ENCODE results near the gene FKBP2.

Gene FKBP2

GRCh38 chr11:64250415-64251015, 9.6 kb downstream of the FKBP2 start:
- DNase-seq, result no peak

DNA sequence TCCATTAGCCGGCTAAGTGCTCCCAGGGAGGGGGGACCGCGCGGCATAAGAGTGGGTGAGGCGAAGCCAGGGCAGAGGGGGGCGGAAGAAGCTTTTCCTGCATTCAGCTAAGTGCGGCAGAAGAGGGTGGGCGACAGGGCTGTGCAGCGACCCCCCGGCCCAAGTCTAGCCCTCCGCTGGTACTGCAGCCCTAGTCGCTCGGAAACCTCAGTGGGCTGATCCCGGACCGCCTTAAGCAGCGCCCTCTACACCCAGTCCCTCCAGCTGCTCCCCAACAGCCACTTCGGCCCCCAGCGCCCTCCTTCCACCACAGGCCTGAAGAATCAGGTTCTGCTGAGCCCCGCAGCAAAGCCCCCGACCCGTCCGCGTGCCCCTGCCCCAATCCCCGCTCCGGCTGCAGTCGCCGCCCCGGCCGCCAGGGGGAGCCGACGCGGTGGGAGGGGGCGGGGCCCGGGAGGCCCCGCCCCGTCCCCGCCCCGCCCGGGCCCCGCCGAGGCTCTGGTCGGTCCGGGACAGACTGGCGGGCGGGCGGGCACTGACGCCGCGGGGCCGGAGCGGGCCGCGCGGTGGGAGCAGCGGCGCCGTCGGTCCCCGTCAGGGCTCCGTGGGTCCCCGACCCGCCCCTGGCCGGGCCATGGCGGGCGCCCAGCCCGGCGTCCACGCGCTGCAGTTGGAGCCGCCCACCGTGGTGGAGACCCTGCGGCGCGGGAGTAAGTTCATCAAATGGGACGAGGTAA, 10.3 kb downstream of the FKBP2 start, which contains the start of gene PLCB3:
TSS of gene PLCB3 (plus strand) at position 515 of the 737 bp plus-strand sequence. CDS start at position 635, 120 bp downstream.
- DNase-seq, result peak; percentile 77

- DNase-seq, result peak; percentile 50
These were observed 10.8 kb downstream of the FKBP2 start for GRCh38 chr11:64251753-64252002.

GRCh38 chr11:64252003-64252872, 11.3 kb downstream of the FKBP2 start:
- no peak for DNase-seq

- no peak for DNase-seq
These were observed 12.1 kb downstream of the FKBP2 start for GRCh38 chr11:64253043-64253442.

DNA sequence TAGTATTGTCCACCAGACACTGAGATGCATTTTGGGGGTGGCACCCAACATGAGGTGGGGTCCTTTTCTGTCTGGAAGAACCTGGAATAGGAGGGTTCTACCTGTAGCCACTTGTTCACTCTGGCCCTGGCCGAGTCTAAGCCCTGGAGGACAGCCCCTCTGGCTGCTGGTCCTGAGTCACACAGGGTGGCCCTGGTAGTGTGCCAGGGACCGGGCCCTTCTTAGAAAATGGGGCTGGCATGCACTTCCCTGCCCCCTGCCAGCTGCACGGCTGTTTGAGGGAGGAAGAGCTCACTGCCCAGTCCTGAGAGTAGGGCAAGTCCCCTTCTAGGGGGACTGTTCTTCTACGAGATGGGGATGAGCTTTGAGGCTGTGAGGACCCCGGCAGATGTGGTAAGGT, 12.6 kb downstream of the FKBP2 start:
- DNase-seq, result no peak

DNA sequence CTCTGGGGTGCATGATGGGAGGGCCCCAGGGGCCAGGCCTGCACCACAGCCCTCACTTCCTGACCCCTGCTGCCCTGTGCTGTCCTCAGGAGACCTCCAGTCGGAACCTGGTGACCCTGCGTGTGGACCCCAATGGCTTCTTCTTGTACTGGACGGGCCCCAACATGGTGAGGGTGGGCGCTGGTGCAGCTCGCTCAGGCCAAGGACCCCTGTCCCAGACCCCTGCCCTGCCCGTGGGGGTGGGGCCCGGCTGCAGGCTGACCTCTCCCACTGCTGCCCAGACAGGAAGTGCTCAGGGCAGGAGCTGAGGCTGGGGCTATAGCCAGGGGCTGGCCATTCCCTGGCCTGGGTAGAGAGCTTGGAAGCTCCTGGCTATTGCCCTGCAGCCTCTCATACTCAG, 13.4 kb downstream of the FKBP2 start:
- no peak for DNase-seq

DNA sequence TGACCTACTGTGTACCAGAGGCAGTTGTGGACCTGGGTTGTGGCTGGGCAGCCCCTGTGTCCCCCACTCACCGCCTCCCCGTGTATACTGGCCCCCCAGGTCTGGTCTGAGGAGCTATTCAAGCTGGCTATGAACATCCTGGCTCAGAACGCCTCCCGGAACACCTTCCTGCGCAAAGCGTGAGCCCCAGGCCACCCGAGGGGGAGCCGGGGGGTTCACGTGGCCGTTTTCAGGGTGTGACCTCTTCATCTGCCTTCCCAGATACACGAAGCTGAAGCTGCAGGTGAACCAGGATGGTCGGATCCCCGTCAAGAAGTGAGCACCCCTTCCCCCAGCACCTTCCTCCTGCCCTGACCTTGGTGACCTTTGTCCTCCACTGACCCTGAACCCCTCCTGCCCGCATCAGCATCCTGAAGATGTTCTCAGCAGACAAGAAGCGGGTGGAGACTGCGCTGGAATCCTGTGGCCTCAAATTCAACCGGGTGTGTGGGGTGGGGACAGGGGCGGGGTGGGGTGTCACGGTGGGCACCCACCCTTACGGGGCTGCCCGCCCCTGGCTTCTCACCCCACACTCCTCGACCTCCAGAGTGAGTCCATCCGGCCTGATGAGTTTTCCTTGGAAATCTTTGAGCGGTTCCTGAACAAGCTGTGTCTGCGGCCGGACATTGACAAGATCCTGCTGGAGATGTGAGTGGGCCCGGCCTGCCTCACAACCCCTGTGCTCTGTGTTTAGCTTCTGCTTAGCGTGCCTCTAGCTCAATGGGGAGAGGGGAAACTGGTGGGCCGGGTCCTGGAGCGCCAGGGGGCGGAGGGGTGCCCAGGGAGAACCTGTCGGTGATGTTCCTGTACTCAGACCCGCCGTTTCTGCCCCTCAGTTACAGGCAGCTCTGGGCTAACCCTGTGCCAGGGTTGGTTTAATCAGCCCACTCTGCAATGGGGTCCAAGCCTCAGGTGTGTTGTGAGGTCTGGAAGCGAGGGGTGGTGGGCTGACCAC, 14.5 kb downstream of the FKBP2 start:
- DNase-seq, result no peak

- no peak for DNase-seq
These were observed 15.4 kb downstream of the FKBP2 start for GRCh38 chr11:64256300-64256699.

DNA sequence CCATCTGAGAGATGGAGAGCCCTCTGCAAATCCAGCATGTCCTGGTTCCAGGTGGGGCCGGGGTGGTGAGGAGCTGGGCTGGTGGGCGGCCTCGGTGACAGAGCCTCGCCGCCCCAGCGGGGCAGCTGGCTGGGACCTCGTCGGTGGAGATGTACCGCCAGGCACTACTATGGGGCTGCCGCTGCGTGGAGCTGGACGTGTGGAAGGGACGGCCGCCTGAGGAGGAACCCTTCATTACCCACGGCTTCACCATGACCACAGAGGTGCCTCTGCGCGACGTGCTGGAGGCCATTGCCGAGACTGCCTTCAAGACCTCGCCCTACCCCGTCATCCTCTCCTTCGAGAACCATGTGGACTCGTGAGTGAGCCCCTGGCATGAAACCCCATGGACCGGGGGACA, 17.5 kb downstream of the FKBP2 start:
- DNase-seq, result no peak

GRCh38 chr11:64258946-64259532, 18.1 kb downstream of the FKBP2 start:
- DNase-seq, result no peak

DNA sequence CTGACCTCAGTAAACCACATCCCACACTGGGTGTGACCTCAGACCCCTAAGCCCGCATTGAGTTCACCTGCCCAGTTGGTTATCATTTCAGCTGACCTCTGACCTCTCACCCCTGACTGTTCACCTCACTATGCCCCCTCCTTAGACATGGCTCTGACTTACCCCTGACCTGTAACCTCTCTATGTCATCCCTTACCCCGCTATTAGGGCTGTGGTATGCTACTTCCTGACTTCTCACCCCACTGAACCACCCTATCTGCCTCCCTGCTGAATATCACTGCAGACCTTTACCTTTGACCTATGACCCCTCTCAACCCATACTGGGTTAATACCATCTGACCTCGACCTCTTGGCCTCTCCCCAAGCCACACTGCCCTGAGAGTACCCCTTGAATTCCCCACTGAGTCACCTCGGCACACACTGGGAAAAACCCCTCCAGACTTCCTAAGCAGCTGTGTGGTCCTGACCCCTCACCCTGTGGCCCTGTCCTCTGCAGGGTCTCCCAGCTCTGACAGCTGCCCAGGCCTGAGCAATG, 18.7 kb downstream of the FKBP2 start:
- no peak for DNase-seq

- no peak for DNase-seq
These were observed 19.3 kb downstream of the FKBP2 start for GRCh38 chr11:64260147-64260708.

- no peak for DNase-seq
These were observed 20.7 kb downstream of the FKBP2 start for GRCh38 chr11:64261556-64262080.

DNA sequence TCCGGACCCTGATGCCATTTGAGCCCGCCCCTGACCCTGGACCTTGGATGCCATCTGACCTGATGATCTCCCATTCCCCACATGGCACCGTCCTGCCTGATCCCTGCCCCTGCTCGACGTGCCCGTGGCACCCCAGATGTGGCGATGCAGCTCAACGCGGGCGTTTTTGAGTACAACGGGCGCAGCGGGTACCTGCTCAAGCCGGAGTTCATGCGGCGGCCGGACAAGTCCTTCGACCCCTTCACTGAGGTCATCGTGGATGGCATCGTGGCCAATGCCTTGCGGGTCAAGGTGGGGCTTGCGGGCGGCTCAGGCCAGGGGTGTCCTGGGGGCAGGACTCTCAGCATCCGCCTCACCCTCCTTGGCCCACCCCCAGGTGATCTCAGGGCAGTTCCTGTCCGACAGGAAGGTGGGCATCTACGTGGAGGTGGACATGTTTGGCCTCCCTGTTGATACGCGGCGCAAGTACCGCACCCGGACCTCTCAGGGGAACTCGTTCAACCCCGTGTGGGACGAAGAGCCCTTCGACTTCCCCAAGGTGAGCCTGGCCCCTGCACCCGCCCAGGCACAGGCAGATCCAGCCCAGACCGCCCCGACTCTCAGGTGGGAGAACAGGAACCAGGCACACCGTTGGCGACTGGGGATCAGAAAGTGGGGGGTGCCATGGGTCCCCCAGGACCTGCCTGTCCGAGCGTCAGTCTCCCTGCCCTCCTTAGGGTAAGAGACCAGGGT, 21.5 kb downstream of the FKBP2 start:
- DNase-seq, result no peak

DNA sequence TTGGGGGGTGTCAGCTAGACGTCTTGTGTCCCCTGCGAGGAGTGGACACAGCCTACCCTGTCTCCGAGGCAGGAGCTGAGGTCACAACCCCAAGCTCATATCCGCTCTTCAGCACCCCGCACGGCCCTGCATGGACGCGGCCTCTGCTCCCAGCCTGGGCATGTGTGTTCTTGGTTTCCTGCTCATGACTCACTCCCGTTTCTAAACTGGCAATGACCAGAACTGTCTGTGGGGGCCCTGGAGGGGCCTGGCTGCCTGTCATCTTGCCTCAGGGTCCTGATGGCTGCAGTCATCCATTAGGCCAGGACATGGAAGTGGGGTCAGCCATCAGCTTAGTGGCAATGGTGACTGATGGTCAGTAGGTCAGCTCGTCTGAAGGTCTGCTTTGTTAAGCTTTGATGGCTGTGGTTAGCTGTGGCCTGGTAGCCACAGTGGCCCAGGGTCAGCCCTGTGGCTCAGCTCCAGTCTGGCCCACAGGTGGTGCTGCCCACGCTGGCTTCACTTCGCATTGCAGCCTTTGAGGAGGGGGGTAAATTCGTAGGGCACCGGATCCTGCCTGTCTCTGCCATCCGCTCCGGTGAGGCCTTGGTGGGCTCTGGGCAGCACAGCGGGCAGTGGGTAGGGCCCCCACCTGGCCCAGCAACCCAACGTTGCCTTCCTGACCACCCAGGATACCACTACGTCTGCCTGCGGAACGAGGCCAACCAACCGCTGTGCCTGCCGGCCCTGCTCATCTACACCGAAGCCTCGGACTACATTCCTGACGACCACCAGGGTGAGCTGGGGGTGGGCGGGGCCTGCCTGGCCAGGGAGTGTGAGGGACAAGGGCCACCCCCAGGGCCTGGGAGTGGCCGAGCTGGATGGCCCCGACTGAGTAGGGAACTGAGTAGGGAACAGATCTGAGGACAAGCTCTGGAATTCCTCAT, 22.4 kb downstream of the FKBP2 start:
- peak; percentile 83 for DNase-seq

DNA sequence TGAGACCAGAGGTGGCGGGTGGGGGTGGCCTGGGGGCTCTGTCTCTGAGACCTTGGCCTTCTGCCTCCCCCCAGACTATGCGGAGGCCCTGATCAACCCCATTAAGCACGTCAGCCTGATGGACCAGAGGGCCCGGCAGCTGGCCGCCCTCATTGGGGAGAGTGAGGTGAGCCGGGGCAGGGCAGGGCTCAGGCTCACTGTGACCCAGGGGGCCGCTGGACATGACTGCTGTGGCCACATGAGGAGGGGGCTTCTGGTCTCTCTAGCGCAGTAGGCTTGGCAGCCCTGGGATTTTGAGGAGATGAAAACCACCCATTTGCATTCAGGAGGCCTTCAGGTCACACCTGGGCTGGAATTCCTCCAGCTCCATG, 23.0 kb downstream of the FKBP2 start:
- DNase-seq, result no peak

GRCh38 chr11:64264371-64264852, 23.5 kb downstream of the FKBP2 start:
- DNase-seq, result peak; percentile 52

All from retina (tissue), 1 donor.